Measurements from ENCODE around the gene USP13.

- TF ChIP-seq CTCF (IDR thresholded peaks at IDR 0.05; ENCODE audit: low read depth, low read length, missing input control): no peak
- TF ChIP-seq EGR1 (IDR thresholded peaks at IDR 0.05; ENCODE audit: low read depth in 2 of 2): no peak
- TF ChIP-seq, protein P1, sequence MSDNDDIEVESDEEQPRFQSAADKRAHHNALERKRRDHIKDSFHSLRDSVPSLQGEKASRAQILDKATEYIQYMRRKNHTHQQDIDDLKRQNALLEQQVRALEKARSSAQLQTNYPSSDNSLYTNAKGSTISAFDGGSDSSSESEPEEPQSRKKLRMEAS (IDR thresholded peaks at IDR 0.05): no peak
- TF ChIP-seq, protein P2, sequence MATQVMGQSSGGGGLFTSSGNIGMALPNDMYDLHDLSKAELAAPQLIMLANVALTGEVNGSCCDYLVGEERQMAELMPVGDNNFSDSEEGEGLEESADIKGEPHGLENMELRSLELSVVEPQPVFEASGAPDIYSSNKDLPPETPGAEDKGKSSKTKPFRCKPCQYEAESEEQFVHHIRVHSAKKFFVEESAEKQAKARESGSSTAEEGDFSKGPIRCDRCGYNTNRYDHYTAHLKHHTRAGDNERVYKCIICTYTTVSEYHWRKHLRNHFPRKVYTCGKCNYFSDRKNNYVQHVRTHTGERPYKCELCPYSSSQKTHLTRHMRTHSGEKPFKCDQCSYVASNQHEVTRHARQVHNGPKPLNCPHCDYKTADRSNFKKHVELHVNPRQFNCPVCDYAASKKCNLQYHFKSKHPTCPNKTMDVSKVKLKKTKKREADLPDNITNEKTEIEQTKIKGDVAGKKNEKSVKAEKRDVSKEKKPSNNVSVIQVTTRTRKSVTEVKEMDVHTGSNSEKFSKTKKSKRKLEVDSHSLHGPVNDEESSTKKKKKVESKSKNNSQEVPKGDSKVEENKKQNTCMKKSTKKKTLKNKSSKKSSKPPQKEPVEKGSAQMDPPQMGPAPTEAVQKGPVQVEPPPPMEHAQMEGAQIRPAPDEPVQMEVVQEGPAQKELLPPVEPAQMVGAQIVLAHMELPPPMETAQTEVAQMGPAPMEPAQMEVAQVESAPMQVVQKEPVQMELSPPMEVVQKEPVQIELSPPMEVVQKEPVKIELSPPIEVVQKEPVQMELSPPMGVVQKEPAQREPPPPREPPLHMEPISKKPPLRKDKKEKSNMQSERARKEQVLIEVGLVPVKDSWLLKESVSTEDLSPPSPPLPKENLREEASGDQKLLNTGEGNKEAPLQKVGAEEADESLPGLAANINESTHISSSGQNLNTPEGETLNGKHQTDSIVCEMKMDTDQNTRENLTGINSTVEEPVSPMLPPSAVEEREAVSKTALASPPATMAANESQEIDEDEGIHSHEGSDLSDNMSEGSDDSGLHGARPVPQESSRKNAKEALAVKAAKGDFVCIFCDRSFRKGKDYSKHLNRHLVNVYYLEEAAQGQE (IDR thresholded peaks at IDR 0.05): no peak
Measured at GRCh38 chr3:179768080-179768479, 115.2 kb downstream of the USP13 start.
